GM23248 (cell line): ENCODE results near the gene SLC22A12.

Experiments used
- EZH2 ChIP-seq: fragments of 200-600 bp; sonication (generic); IDR thresholded peaks from 2 replicates; pipeline ENCODE4 v1.6.1; 2018; ENCODE audit warnings: antibody characterized with exemption, mild to moderate bottlenecking; ENCODE audit not compliant: insufficient read depth, poor library complexity, severe bottlenecking
- EZH2phosphoT487 ChIP-seq: fragments of 200-600 bp; sonication (generic); IDR thresholded peaks from 2 replicates; pipeline ENCODE4 v1.6.1; 2018; ENCODE audit warnings: antibody characterized with exemption, moderate library complexity, mild to moderate bottlenecking, low read depth; ENCODE audit not compliant: insufficient read depth

DNA sequence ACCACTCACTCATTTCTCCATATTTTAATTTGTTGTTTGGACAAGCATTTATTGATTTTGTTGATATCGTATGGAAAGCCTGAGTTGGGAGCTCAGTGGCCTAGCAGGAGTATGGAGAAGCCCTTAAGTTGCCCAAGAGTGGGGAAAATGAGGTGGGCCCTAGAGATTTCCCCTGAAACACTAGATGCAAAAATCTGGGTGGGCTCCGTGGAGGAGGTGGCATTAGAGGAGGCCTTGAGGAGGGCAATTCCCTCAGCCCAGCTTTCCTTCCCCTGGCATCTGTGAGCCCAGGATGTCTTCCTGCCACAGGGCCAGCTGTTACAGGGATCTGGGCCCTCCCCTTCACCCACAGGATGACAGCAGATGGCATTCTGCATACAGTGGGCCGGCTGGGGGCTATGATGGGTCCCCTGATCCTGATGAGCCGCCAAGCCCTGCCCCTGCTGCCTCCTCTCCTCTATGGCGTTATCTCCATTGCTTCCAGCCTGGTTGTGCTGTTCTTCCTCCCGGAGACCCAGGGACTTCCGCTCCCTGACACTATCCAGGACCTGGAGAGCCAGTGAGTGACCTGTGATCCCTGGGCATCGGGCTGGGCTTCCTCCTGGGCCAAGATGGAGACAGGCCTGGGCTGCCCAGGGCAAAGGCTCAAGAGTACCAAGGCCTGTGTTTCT lies 21.6 kb upstream of the SLC22A12 start:
- TF ChIP-seq EZH2 (no peak), EZH2phosphoT487 (no peak)
